OCI-LY7 (cell line): ENCODE measurements around the gene BTBD9. TPM values are rescaled to one million over a fixed set of nuclear protein-coding genes. Genes with fewer than 3 reads are reported as not detected.

Source experiments
- BruUV-seq: library from RNA; stranded (reverse); fragments of 400-500 nt; replicated peaks from 2 replicates; lab custom pipeline; 2021; lab: Mats Ljungman, UMichigan
- CTCF ChIA-PET: fragments of 300-600 bp; sonication (Branson Sonifier 250); formaldehyde crosslinking; loops from one replicate; lab custom pipeline; 2022; ENCODE audit warnings: antibody characterized with exemption; ENCODE audit not compliant: unreplicated experiment; lab: Charles Lee
- POLR2A ChIA-PET: fragments of 300-600 bp; sonication (Branson Sonifier 250); formaldehyde crosslinking; loops from one replicate; lab custom pipeline; 2022; ENCODE audit warnings: antibody characterized with exemption; lab: Charles Lee
- DNase-seq: peaks from one replicate; pipeline ENCODE4 v3.0.0-alpha.2; 2015; ENCODE audit warnings: low spot score
- H2AFZ ChIP-seq: fragments of 200-600 bp; sonication (generic), shearing (Covaris generic); 2 replicates; pipeline ENCODE4 v1.6.1; 2014; ENCODE audit warnings: mild to moderate bottlenecking, antibody characterized with exemption, low read length, moderate library complexity
- H3K27ac ChIP-seq: fragments of 200-600 bp; sonication (generic); 2 replicates; pipeline ENCODE4 v1.5.1; 2014; ENCODE audit warnings: mixed run types, low read depth, mild to moderate bottlenecking, moderate library complexity, low read length, inconsistent platforms; ENCODE audit not compliant: poor library complexity, severe bottlenecking
- H3K36me3 ChIP-seq: fragments of 200-600 bp; sonication (generic); 2 replicates; pipeline ENCODE4 v1.6.1; 2014; ENCODE audit warnings: mild to moderate bottlenecking, antibody characterized with exemption, low read length, moderate library complexity, mixed read lengths; ENCODE audit not compliant: insufficient read depth
- H3K4me1 ChIP-seq: fragments of 200-600 bp; sonication (generic); 2 replicates; pipeline ENCODE4 v1.5.1; 2014; ENCODE audit warnings: mild to moderate bottlenecking, low read length; ENCODE audit not compliant: insufficient read depth, poor library complexity, severe bottlenecking
- H3K4me2 ChIP-seq: fragments of 200-600 bp; sonication (generic); 2 replicates; pipeline ENCODE4 v1.6.1; 2014; ENCODE audit warnings: mild to moderate bottlenecking, low read length
- H3K4me3 ChIP-seq: fragments of 200-600 bp; sonication (generic); 2 replicates; pipeline ENCODE4 v1.5.1; 2014; ENCODE audit warnings: mild to moderate bottlenecking, low read depth, low read length; ENCODE audit not compliant: poor library complexity, severe bottlenecking
- H3K79me2 ChIP-seq: fragments of 200-600 bp; sonication (generic); 2 replicates; pipeline ENCODE4 v1.6.1; 2016; ENCODE audit warnings: low read depth, mild to moderate bottlenecking, low read length, moderate library complexity, mixed read lengths; ENCODE audit not compliant: insufficient read depth
- H3K9me2 ChIP-seq: fragments of 200-600 bp; sonication (generic); 2 replicates; pipeline ENCODE4 v1.6.1; 2016; ENCODE audit warnings: mild to moderate bottlenecking, low read length, mixed read lengths; ENCODE audit not compliant: insufficient read depth
- H3K9me3 ChIP-seq: fragments of 200-600 bp; sonication (generic); 2 replicates; pipeline ENCODE4 v1.6.1; 2014; ENCODE audit warnings: mild to moderate bottlenecking, mixed run types, low read length, mixed read lengths
- H4K20me1 ChIP-seq: fragments of 200-600 bp; sonication (generic); 2 replicates; pipeline ENCODE4 v1.6.1; 2014; ENCODE audit warnings: mild to moderate bottlenecking, antibody characterized with exemption, low read length, moderate library complexity, mixed read lengths; ENCODE audit not compliant: insufficient read depth
- CTCF ChIP-seq: fragments of 200-600 bp; sonication (generic); conservative IDR thresholded peaks from 2 replicates; pipeline ENCODE4 v1.5.1; 2014; ENCODE audit warnings: mild to moderate bottlenecking, antibody characterized with exemption, low read length, moderate library complexity, mixed read lengths
- EZH2phosphoT487 ChIP-seq: fragments of 200-600 bp; sonication (generic); IDR thresholded peaks from 2 replicates; pipeline ENCODE4 v1.6.1; 2018; ENCODE audit warnings: low read depth, borderline replicate concordance, mild to moderate bottlenecking, mixed run types, antibody characterized with exemption, low read length, moderate library complexity, mixed read lengths
- intact Hi-C: fragments of 100-400 bp; cut with micrococcal nuclease; formaldehyde crosslinking; loops from one replicate; pipeline ENCODE4 v1.10.0; 2022; ENCODE audit not compliant: unreplicated experiment
- total RNA-seq, 2 experiments: library from RNA; depleted of rRNA in 1 of 2; stranded (reverse); fragments of >200 nt in 1 of 2; shearing (Covaris generic) in 1 of 2; gene quantifications; 2 replicates each; pipeline ENCODE4 v1.2.3, GENCODE V29; 2014 to 2022

BTBD9 gene
- total RNA-seq, 2 experiments from 2014 or later = 5.9 to 7.3 TPM

DNA sequence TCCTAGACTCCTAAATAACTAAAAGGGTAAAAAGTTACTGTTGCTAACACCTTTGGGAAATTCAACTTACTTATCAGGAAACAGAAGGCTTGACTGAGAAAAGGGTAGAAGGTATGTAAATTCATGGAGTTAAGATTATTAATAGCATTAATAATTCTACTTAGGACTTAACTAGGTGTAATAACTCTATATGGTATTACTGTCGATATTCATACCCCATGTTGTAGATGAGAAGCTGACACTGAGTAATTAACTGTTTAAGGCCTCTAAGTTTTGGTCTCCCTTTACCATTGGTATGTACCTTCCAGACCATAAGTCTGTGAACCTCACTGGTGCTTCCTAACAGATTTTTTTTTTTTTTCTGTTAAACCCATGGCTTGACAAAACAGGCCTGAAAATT is 47.8 kb upstream of the BTBD9 start:
- Histone ChIP-seq H3K4me3 (no peak overlapping the region), H3K4me1 (peaks cover 9% of the 10 kb centered on the region), H2AFZ (no peak overlapping the region), H3K27ac (no peak overlapping the region), H3K9me3 (0 out of 2 replicates have a peak, but pooled peaks cover 4% of the 10 kb centered on the region), H3K4me2 (no peak overlapping the region), H4K20me1 (peaks cover 19% of the 10 kb centered on the region), H3K79me2 (peaks cover 44% of the 10 kb centered on the region; the same call in 1 of the 2 replicates), H3K9me2 (no peaks in the 10 kb centered on the region), H3K36me3 (peaks cover 53% of the 10 kb centered on the region)
- CTCF ChIA-PET = no interaction called here
- no TSS peak for BruUV-seq
- POLR2A ChIA-PET = no interaction called here
- intact Hi-C loops = no loop called here
- TF ChIP-seq CTCF = no peak
- no peak for TF ChIP-seq EZH2phosphoT487
- no peak for DNase-seq

DNA sequence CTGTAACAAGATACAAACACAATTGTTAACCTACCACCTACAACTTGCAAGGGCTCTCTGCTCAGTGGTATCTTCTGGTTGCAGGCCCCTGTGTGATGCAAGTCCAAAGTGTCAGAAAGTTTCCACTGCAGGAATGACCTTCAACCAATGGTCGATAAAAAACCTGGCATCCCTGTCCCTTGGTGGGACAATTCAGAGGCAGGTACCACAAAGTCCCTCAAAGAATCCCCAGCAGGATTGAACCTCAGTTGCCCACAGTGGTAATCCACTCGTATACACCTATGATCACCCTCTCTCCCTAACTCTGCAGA is 47.3 kb upstream of the BTBD9 start:
- Histone ChIP-seq H3K9me3 (no peaks in the 10 kb centered on the region), H3K36me3 (peaks cover 55% of the 10 kb centered on the region), H2AFZ (no peak overlapping the region), H4K20me1 (peaks cover 19% of the 10 kb centered on the region), H3K27ac (no peak overlapping the region), H3K4me3 (no peak overlapping the region), H3K4me2 (no peak overlapping the region), H3K79me2 (peaks cover 42% of the 10 kb centered on the region; the same call in 1 of the 2 replicates), H3K4me1 (peaks cover 9% of the 10 kb centered on the region), H3K9me2 (no peaks in the 10 kb centered on the region)
- DNase-seq = no peak
- intact Hi-C loops = no loop called here
- POLR2A ChIA-PET = interaction anchor here (1.0 kb wide), 1 partner anchor 16 kb away, joined by 3 read pairs; the partner anchor contains the start of gene GLO1
- no peak for TF ChIP-seq CTCF
- CTCF ChIA-PET = no interaction called here
- BruUV-seq = no TSS peak

- Histone ChIP-seq H4K20me1 (peaks cover 19% of the 10 kb centered on the region), H3K9me2 (no peaks in the 10 kb centered on the region), H3K36me3 (peaks cover 61% of the 10 kb centered on the region), H3K4me3 (no peak overlapping the region), H3K9me3 (no peaks in the 10 kb centered on the region), H3K79me2 (peaks cover 38% of the 10 kb centered on the region; the same call in 1 of the 2 replicates), H2AFZ (no peak overlapping the region), H3K27ac (no peak overlapping the region), H3K4me2 (no peak overlapping the region), H3K4me1 (peaks cover 9% of the 10 kb centered on the region)
- intact Hi-C loops = no loop called here
- no peak for DNase-seq
- no TSS peak for BruUV-seq
- no peak for TF ChIP-seq CTCF
- TF ChIP-seq EZH2phosphoT487 = no peak
- POLR2A ChIA-PET = interaction anchor here (1.0 kb wide), 1 partner anchor 16 kb away, joined by 3 read pairs; the partner anchor contains the start of gene GLO1
- CTCF ChIA-PET = no interaction called here
Observed at GRCh38 chr6:38686270-38687042, 46.7 kb upstream of the BTBD9 start.
